GM21529 (cell line): ENCODE results near the gene TRAF1.

Source experiments
- ATAC-seq: cut with Tn5 transposase; IDR thresholded peaks from one replicate; pipeline ENCODE4 v1.9.1; 2021; ENCODE audit not compliant: unreplicated experiment

TRAF1 gene

GRCh38 chr9:120941046-120941770, 14.6 kb upstream of the TRAF1 start:
- no peak for ATAC-seq

GRCh38 chr9:120940573-120940972, 14.0 kb upstream of the TRAF1 start:
- ATAC-seq: no peak

GRCh38 chr9:120938851-120939250, 12.3 kb upstream of the TRAF1 start:
- ATAC-seq: no peak

- no peak for ATAC-seq
Measured at GRCh38 chr9:120937596-120937995, 11.0 kb upstream of the TRAF1 start.

GRCh38 chr9:120937127-120937526, 10.5 kb upstream of the TRAF1 start:
- ATAC-seq: no peak

- ATAC-seq: no peak
Measured at GRCh38 chr9:120936764-120937122, 10.1 kb upstream of the TRAF1 start.

GRCh38 chr9:120936011-120936763, 9.6 kb upstream of the TRAF1 start:
- peak; percentile 50 for ATAC-seq

GRCh38 chr9:120935383-120935857, 8.8 kb upstream of the TRAF1 start:
- ATAC-seq: no peak

- no peak for ATAC-seq
Measured at GRCh38 chr9:120934281-120934680, 7.7 kb upstream of the TRAF1 start.

DNA sequence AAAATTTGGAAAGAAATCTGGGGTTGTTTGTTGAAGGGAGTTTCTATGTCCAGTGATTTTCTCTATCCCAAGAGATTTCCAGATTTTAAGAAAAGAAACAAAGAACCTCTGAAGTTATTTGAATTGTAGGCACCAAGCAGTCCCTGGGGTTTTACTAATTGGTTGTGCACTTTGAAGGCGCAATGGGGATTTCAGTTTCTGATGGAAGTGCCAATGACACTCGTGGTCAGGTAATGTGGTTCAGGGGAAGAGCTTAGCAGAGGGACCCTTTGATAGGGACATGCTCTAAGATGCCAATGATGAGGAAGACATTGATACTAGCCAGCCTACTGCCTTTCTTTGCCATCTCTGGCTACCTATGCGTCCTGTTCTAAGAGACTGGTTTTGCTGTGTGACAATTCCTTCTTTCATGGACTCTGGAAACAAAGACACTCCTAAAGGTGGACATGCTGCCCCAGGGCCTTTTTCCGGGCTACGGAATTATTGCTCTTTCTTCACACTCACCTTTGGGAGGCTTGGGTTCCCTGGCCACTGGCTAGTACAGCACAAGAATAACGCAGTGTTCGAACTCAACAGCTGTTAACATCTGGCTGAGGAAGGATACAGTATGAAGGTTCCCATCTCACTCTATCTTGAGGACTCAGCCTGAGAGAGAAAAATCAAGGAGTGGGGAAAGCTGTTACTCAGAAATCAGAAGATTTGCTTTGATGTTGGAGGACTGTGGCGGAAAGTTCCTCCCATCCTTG, 6.9 kb upstream of the TRAF1 start:
- ATAC-seq: no peak

DNA sequence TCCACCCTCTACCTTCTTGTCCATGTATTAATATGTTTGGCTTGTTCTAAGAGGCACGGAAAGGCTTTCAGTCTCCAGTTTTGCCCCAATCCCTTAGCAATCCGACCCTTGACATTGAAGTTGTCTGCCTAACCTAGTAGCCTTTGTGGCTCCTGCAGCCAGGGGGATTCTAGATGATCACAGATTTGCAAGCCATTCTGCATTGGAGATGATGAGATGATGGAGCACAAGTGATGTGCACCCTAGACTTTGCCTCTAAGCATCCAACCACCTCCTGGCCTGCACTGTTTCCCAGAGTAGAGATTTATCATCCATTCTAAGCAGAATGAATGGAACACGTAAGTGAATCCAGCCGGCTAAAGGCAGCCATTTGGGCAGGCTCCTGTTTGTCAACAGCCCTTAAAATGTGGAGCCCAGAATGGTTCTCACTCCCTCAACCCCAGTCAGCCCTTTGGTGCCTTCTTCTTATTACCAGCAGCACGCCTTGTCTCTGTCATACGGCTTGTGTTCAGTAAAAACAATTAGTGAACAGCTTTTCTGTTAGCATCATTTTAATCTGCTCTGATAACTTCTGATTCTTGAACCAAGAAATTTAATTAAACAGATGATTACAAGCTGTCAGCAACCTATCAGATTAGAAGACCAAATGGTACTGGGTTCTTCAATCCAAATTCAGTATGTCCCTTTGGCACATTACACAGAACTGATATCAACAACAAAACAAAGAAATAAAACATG, 5.7 kb upstream of the TRAF1 start:
- no peak for ATAC-seq

DNA sequence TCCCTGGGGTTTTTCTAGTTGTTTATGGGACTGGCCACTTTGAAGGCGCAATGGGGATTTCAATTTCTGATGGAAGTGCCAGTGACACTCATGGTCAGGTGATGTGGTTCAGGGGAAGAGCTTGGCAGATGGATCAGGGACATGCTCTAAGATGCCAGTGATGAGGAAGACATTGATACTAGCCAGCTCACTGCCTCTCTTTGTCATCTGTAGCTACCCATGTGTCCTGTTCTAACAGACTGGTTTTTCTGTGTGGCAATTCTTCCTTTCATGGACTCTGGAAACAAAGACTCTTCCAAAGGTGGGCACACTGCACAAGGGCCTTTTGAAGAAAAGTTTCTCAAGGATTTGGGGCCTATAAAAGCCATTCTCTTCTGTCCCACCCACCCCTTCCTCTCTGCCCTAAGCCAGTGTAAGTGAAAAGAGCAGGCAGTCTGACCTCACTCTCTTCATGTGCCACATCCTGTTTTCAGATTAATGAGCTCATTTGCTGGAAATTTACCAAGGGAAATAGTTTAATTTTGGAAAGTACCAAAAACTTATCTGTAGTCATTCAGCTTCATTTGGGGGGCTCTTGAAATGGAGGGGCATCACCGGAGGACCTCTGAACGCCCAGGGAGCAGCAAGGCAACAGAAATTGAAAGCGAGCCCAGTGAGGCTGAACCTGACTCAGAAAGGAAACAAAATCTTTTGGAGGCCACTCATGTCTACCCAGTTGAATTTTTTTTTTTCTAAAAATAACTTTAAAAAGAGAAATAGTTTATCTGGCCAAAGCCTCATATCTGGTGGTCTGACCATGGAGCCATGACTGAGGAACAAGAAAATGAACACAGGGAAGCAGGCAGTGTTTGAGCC, 4.9 kb upstream of the TRAF1 start:
- peak; percentile 42 for ATAC-seq

- no peak for ATAC-seq
Measured at GRCh38 chr9:120929229-120929791, 2.7 kb upstream of the TRAF1 start.

- peak; percentile 38 for ATAC-seq
Measured at GRCh38 chr9:120928483-120929228, 2.1 kb upstream of the TRAF1 start.

- ATAC-seq: peak; percentile 3
Measured at GRCh38 chr9:120928015-120928482, 1.5 kb upstream of the TRAF1 start.

GRCh38 chr9:120927269-120928014, 846 bp upstream of the TRAF1 start:
- ATAC-seq: no peak

DNA sequence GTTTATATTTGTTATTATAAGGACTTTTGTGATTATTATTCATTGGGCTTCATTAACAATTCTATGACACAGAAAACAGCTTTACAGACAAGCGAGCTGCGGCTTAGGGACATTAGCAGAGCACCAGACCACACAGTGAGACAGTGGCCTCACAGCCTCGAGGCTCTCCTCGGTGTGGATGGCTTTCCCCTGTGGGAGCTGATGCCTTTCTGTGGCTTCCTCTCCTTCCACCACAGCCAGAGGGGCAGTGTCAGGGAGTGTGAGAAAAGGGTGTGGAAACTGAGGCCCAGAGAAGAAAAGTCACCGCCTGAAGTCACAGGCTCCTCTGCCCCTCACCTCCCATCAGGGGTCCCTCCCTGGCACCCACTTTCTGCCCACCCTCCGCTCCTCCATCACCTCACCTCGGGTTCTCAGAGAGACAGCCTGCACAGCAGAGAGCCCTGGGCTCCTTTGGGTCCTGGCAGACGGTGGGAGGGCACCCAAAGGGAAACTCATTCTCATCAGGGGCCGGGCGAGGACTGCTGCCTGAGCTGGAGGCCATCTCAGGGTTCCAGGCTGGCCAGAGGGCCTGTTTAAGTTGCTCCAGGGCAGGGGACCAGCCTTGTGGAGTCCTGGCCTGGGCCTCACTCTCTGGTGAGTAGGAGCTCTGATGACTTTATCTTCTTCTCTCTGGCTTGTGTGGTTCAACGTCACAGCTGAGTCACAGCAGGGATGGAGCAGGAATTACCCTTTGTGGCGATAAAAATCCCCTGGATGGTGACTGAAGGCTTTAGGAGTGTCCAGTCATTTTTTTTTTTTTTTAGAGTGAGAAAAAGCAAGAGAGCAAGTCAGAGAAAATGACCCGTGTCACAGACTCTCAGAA, 830 bp downstream of the TRAF1 start:
- peak; percentile 41 for ATAC-seq
